HEK293 (cell line): Measurements from ENCODE around the gene BIRC5.

Experiments
- CTCF ChIA-PET: fragments of 350-600 bp; formaldehyde crosslinking; extraction: SDS; loops from one replicate; lab custom pipeline; 2021; ENCODE audit warnings: antibody characterized with exemption; lab: Yijun Ruan, JAX
- POLR2A ChIA-PET: fragments of 300-600 bp; formaldehyde crosslinking; extraction: SDS; loops from one replicate; lab custom pipeline; 2020; ENCODE audit warnings: antibody characterized with exemption, inconsistent platforms; lab: Yijun Ruan, JAX
- H3K27ac ChIP-seq: fragments of 200-500 bp; sonication (Bioruptor generic); 2 replicates; pipeline ENCODE4 v1.5.1; 2014; ENCODE audit warnings: low read depth, low read length, control low read depth, inconsistent platforms; ENCODE audit errors: extremely low read depth
- H3K36me3 ChIP-seq, 2 experiments: fragments of 200-500 bp in 1 of 2; sonication (Bioruptor generic) in 1 of 2; 1 replicate in 1 of 2; 2 replicates in 1 of 2; pipeline ENCODE4 v1.5.1; 2014 to 2017; ENCODE audit warnings: inconsistent platforms in 2 of 2, low read length in 2 of 2; ENCODE audit not compliant: control insufficient read depth in 2 of 2, insufficient read depth in 1 of 2
- H3K4me1 ChIP-seq: fragments of 200-500 bp; sonication (Bioruptor generic); 2 replicates; pipeline ENCODE4 v1.5.1; 2014; ENCODE audit warnings: mild to moderate bottlenecking, low read length, inconsistent platforms; ENCODE audit not compliant: control insufficient read depth, insufficient read depth
- H3K4me3 ChIP-seq: 2 replicates; pipeline ENCODE4 v1.5.1; 2011; ENCODE audit warnings: low read depth, mild to moderate bottlenecking, control low read depth, low read length, moderate library complexity
- H3K9me3 ChIP-seq: fragments of 200-500 bp; sonication (Bioruptor generic); 2 replicates; pipeline ENCODE4 v1.5.1; 2014; ENCODE audit warnings: low read depth, low read length, inconsistent platforms; ENCODE audit not compliant: control insufficient read depth, insufficient read depth
- PRDM1 ChIP-seq: fragments of 450-650 bp; formaldehyde crosslinking; IDR thresholded peaks from 2 replicates; pipeline ENCODE4; 2016; ENCODE audit warnings: missing biosample characterization, missing genetic modification characterization
- SCRT1 ChIP-seq: fragments of 450-650 bp; formaldehyde crosslinking; IDR thresholded peaks from 2 replicates; pipeline ENCODE4 v1.5.1; 2016; ENCODE audit warnings: missing biosample characterization, missing genetic modification characterization, borderline replicate concordance
- SCRT2 ChIP-seq: fragments of 450-650 bp; formaldehyde crosslinking; IDR thresholded peaks from 2 replicates; pipeline ENCODE4 v1.5.1; 2016; ENCODE audit warnings: missing biosample characterization, missing genetic modification characterization
- ZNF341 ChIP-seq: fragments of 450-650 bp; formaldehyde crosslinking; IDR thresholded peaks from 2 replicates; pipeline ENCODE4; 2016; ENCODE audit warnings: low read depth, missing biosample characterization, missing genetic modification characterization
- ZNF354C ChIP-seq: fragments of 450-650 bp; formaldehyde crosslinking; IDR thresholded peaks from 2 replicates; pipeline ENCODE4 v1.5.1; 2016; ENCODE audit warnings: missing biosample characterization, missing genetic modification characterization, low read depth, borderline replicate concordance
- TF ChIP-seq, protein P1 (sequence below): fragments of 450-650 bp; formaldehyde crosslinking; IDR thresholded peaks from 2 replicates; pipeline ENCODE4 v1.5.1; 2017; ENCODE audit warnings: missing biosample characterization, missing genetic modification characterization
- TF ChIP-seq, protein P2 (sequence below): fragments of 450-650 bp; formaldehyde crosslinking; IDR thresholded peaks from 2 replicates; pipeline ENCODE4 v1.5.0; 2017; ENCODE audit warnings: missing biosample characterization, missing genetic modification characterization, borderline replicate concordance
- TF ChIP-seq, protein P3 (sequence below): fragments of 450-650 bp; formaldehyde crosslinking; conservative IDR thresholded peaks from 2 replicates; pipeline ENCODE4 v1.5.1; 2016; ENCODE audit warnings: low read depth, missing biosample characterization, missing genetic modification characterization

Gene BIRC5

DNA sequence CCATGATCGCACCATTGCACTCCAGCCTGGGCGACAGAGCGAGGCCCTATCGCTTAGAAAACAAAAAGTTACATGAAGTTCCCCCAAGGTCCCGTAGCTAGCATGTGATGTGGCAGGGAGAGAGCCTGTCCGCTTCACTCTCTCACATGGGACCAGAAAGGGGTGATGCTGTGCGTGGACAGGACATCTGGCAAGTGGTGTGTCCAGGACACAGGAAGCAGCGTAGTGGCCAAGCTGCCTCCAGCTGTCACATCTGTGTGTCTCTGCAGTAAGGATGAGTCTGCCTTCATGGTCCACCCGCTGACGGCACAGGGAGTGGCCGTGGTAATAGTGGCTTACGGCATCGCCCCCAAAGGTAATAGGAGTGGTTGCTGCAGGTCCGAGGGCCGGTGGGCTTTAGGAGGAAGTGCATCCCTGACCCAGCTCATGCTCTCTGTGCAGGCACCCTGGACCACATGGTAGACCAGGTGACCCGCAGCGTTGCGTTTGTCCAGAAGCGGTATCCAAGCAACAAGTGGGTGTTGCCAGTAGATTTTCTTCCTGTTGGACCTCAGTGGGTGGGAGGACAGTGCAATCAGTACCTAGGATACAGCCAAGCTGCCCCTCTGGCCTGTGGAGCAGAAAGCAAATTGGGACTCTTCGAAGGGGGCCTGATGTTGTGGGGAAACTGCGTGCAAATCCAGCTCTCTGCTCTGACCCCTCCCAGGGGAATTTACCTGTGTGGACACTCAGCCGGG lies 9.5 kb upstream of the BIRC5 start:
- H3K4me3 ChIP-seq, result no peak overlapping the region
- POLR2A ChIA-PET, result interaction anchor here (1.2 to 1.4 kb wide), 2 partner anchors 11 to 30 kb away, joined by 3 to 5 read pairs; no protein-coding TSS in a partner anchor

DNA sequence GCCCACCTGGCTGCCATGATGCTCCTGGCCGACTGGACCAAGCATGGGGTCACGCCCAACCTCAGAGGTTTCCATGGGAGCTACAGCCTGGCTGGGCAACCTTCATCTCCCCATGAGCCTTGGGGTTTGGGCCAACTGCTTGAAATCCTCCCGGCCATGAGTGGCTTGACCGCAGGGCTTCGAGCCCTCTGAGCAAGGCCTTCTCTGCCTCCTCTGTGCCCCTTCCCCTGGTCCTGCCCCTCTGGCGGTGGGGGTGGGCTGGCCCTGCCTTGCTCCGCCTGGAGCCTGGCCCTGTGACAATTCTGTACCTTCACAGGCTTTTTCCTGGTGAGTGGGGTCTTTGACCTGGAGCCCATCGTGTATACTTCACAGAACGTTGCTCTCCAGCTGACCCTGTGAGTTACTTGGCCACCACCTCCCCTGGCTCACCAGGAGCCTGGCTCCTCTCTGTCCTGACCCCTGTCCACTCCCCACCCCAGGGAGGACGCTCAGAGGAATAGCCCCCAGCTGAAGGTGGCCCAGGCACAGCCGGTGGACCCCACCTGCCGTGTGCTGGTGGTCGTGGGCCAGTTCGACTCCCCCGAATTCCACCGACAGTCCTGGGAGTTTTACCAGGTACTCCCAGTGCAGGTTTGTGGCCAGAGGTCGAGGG lies 8.8 kb upstream of the BIRC5 start:
- ChIA-PET CTCF (interaction anchor here (0.6 kb wide), 1 partner anchor 90 kb away, joined by 3 read pairs; no protein-coding TSS in a partner anchor), POLR2A (interaction anchor here (1.2 kb wide), 1 partner anchor 31 kb away, joined by 3 read pairs; no protein-coding TSS in a partner anchor)
- Histone ChIP-seq H3K4me1 (no peaks in the 10 kb centered on the region), H3K4me3 (no peak overlapping the region), H3K9me3 (no peaks in the 10 kb centered on the region), H3K27ac (no peak overlapping the region), H3K36me3 (peaks cover 0 to 41% of the 10 kb centered on the region in 2 experiments; a peak in 2 of 3 replicates)
- TF ChIP-seq ZNF354C (tag by site-specific recombination), result no peak
- TF ChIP-seq ZNF341, result no peak
- TF ChIP-seq, protein P1, sequence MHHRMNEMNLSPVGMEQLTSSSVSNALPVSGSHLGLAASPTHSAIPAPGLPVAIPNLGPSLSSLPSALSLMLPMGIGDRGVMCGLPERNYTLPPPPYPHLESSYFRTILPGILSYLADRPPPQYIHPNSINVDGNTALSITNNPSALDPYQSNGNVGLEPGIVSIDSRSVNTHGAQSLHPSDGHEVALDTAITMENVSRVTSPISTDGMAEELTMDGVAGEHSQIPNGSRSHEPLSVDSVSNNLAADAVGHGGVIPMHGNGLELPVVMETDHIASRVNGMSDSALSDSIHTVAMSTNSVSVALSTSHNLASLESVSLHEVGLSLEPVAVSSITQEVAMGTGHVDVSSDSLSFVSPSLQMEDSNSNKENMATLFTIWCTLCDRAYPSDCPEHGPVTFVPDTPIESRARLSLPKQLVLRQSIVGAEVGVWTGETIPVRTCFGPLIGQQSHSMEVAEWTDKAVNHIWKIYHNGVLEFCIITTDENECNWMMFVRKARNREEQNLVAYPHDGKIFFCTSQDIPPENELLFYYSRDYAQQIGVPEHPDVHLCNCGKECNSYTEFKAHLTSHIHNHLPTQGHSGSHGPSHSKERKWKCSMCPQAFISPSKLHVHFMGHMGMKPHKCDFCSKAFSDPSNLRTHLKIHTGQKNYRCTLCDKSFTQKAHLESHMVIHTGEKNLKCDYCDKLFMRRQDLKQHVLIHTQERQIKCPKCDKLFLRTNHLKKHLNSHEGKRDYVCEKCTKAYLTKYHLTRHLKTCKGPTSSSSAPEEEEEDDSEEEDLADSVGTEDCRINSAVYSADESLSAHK (tag by site-specific recombination), result no peak

More for the DNA sequence above, 9.5 kb upstream of the BIRC5 start:
- H3K27ac ChIP-seq, result no peak overlapping the region
- no peaks in the 10 kb centered on the region for H3K4me1 ChIP-seq
- peak; percentile 58; the same call in 1 of the 2 replicates for TF ChIP-seq SCRT1 (tag by site-specific recombination)
- TF ChIP-seq, protein P2, sequence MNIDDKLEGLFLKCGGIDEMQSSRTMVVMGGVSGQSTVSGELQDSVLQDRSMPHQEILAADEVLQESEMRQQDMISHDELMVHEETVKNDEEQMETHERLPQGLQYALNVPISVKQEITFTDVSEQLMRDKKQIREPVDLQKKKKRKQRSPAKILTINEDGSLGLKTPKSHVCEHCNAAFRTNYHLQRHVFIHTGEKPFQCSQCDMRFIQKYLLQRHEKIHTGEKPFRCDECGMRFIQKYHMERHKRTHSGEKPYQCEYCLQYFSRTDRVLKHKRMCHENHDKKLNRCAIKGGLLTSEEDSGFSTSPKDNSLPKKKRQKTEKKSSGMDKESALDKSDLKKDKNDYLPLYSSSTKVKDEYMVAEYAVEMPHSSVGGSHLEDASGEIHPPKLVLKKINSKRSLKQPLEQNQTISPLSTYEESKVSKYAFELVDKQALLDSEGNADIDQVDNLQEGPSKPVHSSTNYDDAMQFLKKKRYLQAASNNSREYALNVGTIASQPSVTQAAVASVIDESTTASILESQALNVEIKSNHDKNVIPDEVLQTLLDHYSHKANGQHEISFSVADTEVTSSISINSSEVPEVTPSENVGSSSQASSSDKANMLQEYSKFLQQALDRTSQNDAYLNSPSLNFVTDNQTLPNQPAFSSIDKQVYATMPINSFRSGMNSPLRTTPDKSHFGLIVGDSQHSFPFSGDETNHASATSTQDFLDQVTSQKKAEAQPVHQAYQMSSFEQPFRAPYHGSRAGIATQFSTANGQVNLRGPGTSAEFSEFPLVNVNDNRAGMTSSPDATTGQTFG (tag by site-specific recombination), result no peak
- TF ChIP-seq SCRT2 (tag by site-specific recombination), result peak; percentile 93
- TF ChIP-seq PRDM1 (tag by site-specific recombination), result no peak
- TF ChIP-seq, protein P3, sequence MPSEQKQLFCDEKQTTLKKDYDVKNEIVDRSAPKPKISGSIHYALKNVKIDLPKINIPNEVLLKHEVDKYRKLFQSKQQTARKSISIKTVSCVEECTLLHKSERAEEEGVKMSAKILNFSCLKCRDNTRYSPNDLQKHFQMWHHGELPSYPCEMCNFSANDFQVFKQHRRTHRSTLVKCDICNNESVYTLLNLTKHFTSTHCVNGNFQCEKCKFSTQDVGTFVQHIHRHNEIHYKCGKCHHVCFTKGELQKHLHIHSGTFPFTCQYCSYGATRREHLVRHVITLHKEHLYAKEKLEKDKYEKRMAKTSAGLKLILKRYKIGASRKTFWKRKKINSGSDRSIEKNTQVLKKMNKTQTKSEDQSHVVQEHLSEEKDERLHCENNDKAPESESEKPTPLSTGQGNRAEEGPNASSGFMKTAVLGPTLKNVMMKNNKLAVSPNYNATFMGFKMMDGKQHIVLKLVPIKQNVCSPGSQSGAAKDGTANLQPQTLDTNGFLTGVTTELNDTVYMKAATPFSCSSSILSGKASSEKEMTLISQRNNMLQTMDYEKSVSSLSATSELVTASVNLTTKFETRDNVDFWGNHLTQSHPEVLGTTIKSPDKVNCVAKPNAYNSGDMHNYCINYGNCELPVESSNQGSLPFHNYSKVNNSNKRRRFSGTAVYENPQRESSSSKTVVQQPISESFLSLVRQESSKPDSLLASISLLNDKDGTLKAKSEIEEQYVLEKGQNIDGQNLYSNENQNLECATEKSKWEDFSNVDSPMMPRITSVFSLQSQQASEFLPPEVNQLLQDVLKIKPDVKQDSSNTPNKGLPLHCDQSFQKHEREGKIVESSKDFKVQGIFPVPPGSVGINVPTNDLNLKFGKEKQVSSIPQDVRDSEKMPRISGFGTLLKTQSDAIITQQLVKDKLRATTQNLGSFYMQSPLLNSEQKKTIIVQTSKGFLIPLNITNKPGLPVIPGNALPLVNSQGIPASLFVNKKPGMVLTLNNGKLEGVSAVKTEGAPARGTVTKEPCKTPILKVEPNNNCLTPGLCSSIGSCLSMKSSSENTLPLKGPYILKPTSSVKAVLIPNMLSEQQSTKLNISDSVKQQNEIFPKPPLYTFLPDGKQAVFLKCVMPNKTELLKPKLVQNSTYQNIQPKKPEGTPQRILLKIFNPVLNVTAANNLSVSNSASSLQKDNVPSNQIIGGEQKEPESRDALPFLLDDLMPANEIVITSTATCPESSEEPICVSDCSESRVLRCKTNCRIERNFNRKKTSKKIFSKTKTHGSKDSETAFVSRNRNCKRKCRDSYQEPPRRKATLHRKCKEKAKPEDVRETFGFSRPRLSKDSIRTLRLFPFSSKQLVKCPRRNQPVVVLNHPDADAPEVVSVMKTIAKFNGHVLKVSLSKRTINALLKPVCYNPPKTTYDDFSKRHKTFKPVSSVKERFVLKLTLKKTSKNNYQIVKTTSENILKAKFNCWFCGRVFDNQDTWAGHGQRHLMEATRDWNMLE, result no peak
- H3K36me3 ChIP-seq, result peaks cover 0 to 41% of the 10 kb centered on the region in 2 experiments; a peak in 2 of 3 replicates
- CTCF ChIA-PET, result interaction anchor here (1.4 kb wide), 1 partner anchor 44 kb away, joined by 4 read pairs; no protein-coding TSS in a partner anchor
- H3K9me3 ChIP-seq, result no peaks in the 10 kb centered on the region
